Measurements from ENCODE around the gene XCL1. TPM values are rescaled to one million over a fixed set of nuclear protein-coding genes. Genes with fewer than 3 reads are reported as not detected.

Gene XCL1
- total and polyA plus RNA-seq, 2 experiments from 2014 or later, result not detected

- Histone ChIP-seq H3K27ac (peak overlapping the region; percentile 48), H3K9me3 (ENCODE audit: low read depth) (no peaks in the 10 kb centered on the region), H4K20me1 (ENCODE audit: insufficient read depth) (no peaks in the 10 kb centered on the region), H3K79me2 (ENCODE audit: insufficient read depth) (no peaks in the 10 kb centered on the region), H3K4me1 (ENCODE audit: insufficient read depth) (peaks cover 39% of the 10 kb centered on the region), H2AFZ (no peak overlapping the region), H3K4me2 (ENCODE audit: unreplicated experiment) (peak overlapping the region; percentile 19), H3K9ac (no peak overlapping the region; the same call in 1 of the 2 replicates), H3K36me3 (ENCODE audit: low read depth) (no peaks in the 10 kb centered on the region), H3K9me2 (ENCODE audit: insufficient read depth) (no peaks in the 10 kb centered on the region), H3K27me3 (replicated peaks; ENCODE audit: insufficient read depth) (no peaks in the 10 kb centered on the region), H3K4me3 (no peak overlapping the region; the same call in 1 of the 2 replicates), H3F3A (ENCODE audit: insufficient read depth) (peaks cover 33% of the 10 kb centered on the region)
- no peak for TF ChIP-seq EZH2phosphoT487 (IDR thresholded peaks at IDR 0.05; ENCODE audit: insufficient read depth, low read depth)
- no peak for TF ChIP-seq EZH2 (IDR thresholded peaks at IDR 0.05; ENCODE audit: insufficient read depth, poor library complexity, severe bottlenecking)
- 82 to 86% methylated on average over 4 of the region's 4 CpGs for WGBS, 2 experiments (ENCODE audit: low coverage in 1 of 2, low lambda C conversion rate in 2 of 2, missing lambda C conversion rate in 2 of 2)
- in situ Hi-C loops (cut with MboI), result no loop called here
- peak; percentile 50 for DNase-seq
Measured at GRCh38 chr1:168623831-168624230, 47.4 kb downstream of the XCL1 start.

- Histone ChIP-seq H3K4me1 (ENCODE audit: insufficient read depth) (peaks cover 44% of the 10 kb centered on the region), H3K9ac (no peak overlapping the region), H3K4me2 (ENCODE audit: unreplicated experiment) (no peak overlapping the region), H3F3A (ENCODE audit: insufficient read depth) (peaks cover 41% of the 10 kb centered on the region), H3K4me3 (no peak overlapping the region), H3K79me2 (ENCODE audit: insufficient read depth) (no peaks in the 10 kb centered on the region), H3K9me3 (ENCODE audit: low read depth) (no peaks in the 10 kb centered on the region), H3K9me2 (ENCODE audit: insufficient read depth) (no peaks in the 10 kb centered on the region), H3K27me3 (replicated peaks; ENCODE audit: insufficient read depth) (no peaks in the 10 kb centered on the region), H4K20me1 (ENCODE audit: insufficient read depth) (no peaks in the 10 kb centered on the region), H3K27ac (no peak overlapping the region), H3K36me3 (ENCODE audit: low read depth) (no peaks in the 10 kb centered on the region), H2AFZ (no peak overlapping the region)
- peak; percentile 30 for DNase-seq
- TF ChIP-seq EZH2 (IDR thresholded peaks at IDR 0.05; ENCODE audit: insufficient read depth, poor library complexity, severe bottlenecking) (no peak), EZH2phosphoT487 (IDR thresholded peaks at IDR 0.05; ENCODE audit: insufficient read depth, low read depth) (no peak)
- in situ Hi-C loops (cut with MboI), result no loop called here
- 88 to 91% methylated on average over 4 of the region's 4 CpGs for WGBS, 2 experiments (ENCODE audit: low coverage in 1 of 2, low lambda C conversion rate in 2 of 2, missing lambda C conversion rate in 2 of 2)
Measured at GRCh38 chr1:168626326-168626725, 49.9 kb downstream of the XCL1 start.

- in situ Hi-C loops (cut with MboI), result no loop called here
- Histone ChIP-seq H3K36me3 (ENCODE audit: low read depth) (no peaks in the 10 kb centered on the region), H3K9me2 (ENCODE audit: insufficient read depth) (no peaks in the 10 kb centered on the region), H4K20me1 (ENCODE audit: insufficient read depth) (no peaks in the 10 kb centered on the region), H3F3A (ENCODE audit: insufficient read depth) (peaks cover 37% of the 10 kb centered on the region), H3K9ac (no peak overlapping the region), H3K4me2 (ENCODE audit: unreplicated experiment) (no peak overlapping the region), H3K27ac (no peak overlapping the region), H3K4me1 (ENCODE audit: insufficient read depth) (peaks cover 33% of the 10 kb centered on the region), H3K27me3 (replicated peaks; ENCODE audit: insufficient read depth) (no peaks in the 10 kb centered on the region), H3K79me2 (ENCODE audit: insufficient read depth) (no peaks in the 10 kb centered on the region), H2AFZ (no peak overlapping the region), H3K4me3 (no peak overlapping the region), H3K9me3 (ENCODE audit: low read depth) (no peaks in the 10 kb centered on the region)
- WGBS, 2 experiments (ENCODE audit: low coverage in 1 of 2, low lambda C conversion rate in 2 of 2, missing lambda C conversion rate in 2 of 2), result 100% methylated on average over 1 of the region's 1 CpG
- no peak for TF ChIP-seq EZH2phosphoT487 (IDR thresholded peaks at IDR 0.05; ENCODE audit: insufficient read depth, low read depth)
- no peak for TF ChIP-seq EZH2 (IDR thresholded peaks at IDR 0.05; ENCODE audit: insufficient read depth, poor library complexity, severe bottlenecking)
- no peak for DNase-seq
Measured at GRCh38 chr1:168627370-168627769, 51.0 kb downstream of the XCL1 start.

- no peaks in the 10 kb centered on the region for H3K9me2 ChIP-seq (ENCODE audit: insufficient read depth)
- H3K4me3 ChIP-seq, result no peak overlapping the region
- H3K36me3 ChIP-seq (ENCODE audit: low read depth), result no peaks in the 10 kb centered on the region
- in situ Hi-C loops (cut with MboI), result no loop called here
- peak; percentile 86 for DNase-seq
- H3K9me3 ChIP-seq (ENCODE audit: low read depth), result no peaks in the 10 kb centered on the region
- H3K9ac ChIP-seq, result no peak overlapping the region
- H3F3A ChIP-seq (ENCODE audit: insufficient read depth), result peaks cover 25% of the 10 kb centered on the region
- H3K4me2 ChIP-seq (ENCODE audit: unreplicated experiment), result peak overlapping the region; percentile 9
- H2AFZ ChIP-seq, result no peak overlapping the region
- H3K27me3 ChIP-seq (replicated peaks; ENCODE audit: insufficient read depth), result no peaks in the 10 kb centered on the region
- peaks cover 22% of the 10 kb centered on the region for H3K4me1 ChIP-seq (ENCODE audit: insufficient read depth)
- no peak for TF ChIP-seq EZH2phosphoT487 (IDR thresholded peaks at IDR 0.05; ENCODE audit: insufficient read depth, low read depth)
- no peak for TF ChIP-seq EZH2 (IDR thresholded peaks at IDR 0.05; ENCODE audit: insufficient read depth, poor library complexity, severe bottlenecking)
- no peaks in the 10 kb centered on the region for H4K20me1 ChIP-seq (ENCODE audit: insufficient read depth)
- H3K27ac ChIP-seq, result peak overlapping the region; percentile 44
- H3K79me2 ChIP-seq (ENCODE audit: insufficient read depth), result no peaks in the 10 kb centered on the region
Measured at GRCh38 chr1:168628807-168629206, 52.4 kb downstream of the XCL1 start.

- DNase-seq, result peak; percentile 42
- Histone ChIP-seq H2AFZ (no peak overlapping the region), H3K4me1 (ENCODE audit: insufficient read depth) (peaks cover 17% of the 10 kb centered on the region; the same call in 1 of the 2 replicates), H3K4me2 (ENCODE audit: unreplicated experiment) (no peak overlapping the region), H3K27me3 (replicated peaks; ENCODE audit: insufficient read depth) (no peaks in the 10 kb centered on the region), H3K9me2 (ENCODE audit: insufficient read depth) (no peaks in the 10 kb centered on the region), H4K20me1 (ENCODE audit: insufficient read depth) (no peaks in the 10 kb centered on the region), H3K9me3 (ENCODE audit: low read depth) (no peaks in the 10 kb centered on the region), H3F3A (ENCODE audit: insufficient read depth) (peaks cover 18% of the 10 kb centered on the region), H3K36me3 (ENCODE audit: low read depth) (no peaks in the 10 kb centered on the region), H3K27ac (peak overlapping the region; percentile 44), H3K4me3 (no peak overlapping the region), H3K79me2 (ENCODE audit: insufficient read depth) (no peaks in the 10 kb centered on the region), H3K9ac (no peak overlapping the region)
- 0% methylated on average over 1 of the region's 1 CpG for WGBS, 2 experiments (ENCODE audit: low coverage in 1 of 2, low lambda C conversion rate in 2 of 2, missing lambda C conversion rate in 2 of 2)
- TF ChIP-seq EZH2 (IDR thresholded peaks at IDR 0.05; ENCODE audit: insufficient read depth, poor library complexity, severe bottlenecking) (no peak), EZH2phosphoT487 (IDR thresholded peaks at IDR 0.05; ENCODE audit: insufficient read depth, low read depth) (no peak)
- in situ Hi-C loops (cut with MboI), result no loop called here
Measured at GRCh38 chr1:168629466-168629865, 53.1 kb downstream of the XCL1 start.

Other genes starting within 250 kb of the XCL1 start
- not detected in 2 replicates for gene XCL2, start 32.6 kb upstream of the XCL1 start, total RNA-seq (2014; rRNA removed; shearing (Covaris generic))
- gene XCL2, start 32.6 kb upstream of the XCL1 start, polyA plus RNA-seq (2016; fragmentation: Nextera tagmentation; extraction: Ambion mirVana), result not detected in 2 replicates
- gene DPT, start 152.6 kb downstream of the XCL1 start, total RNA-seq (2014; rRNA removed; shearing (Covaris generic)), result 11.8 and 14.9 TPM in 2 replicates
- 20.0 and 20.8 TPM in 2 replicates for gene DPT, start 152.6 kb downstream of the XCL1 start, polyA plus RNA-seq (2016; fragmentation: Nextera tagmentation; extraction: Ambion mirVana)